DMS53 treated with DMSO at 0.1 percent for 48 hours (cell line): Measurements from ENCODE around the gene TPRN.
A peak's percentile ranks its signal among the peaks of the same experiment; 100 is the strongest.

Experiments
- DNase-seq: peaks from one replicate; lab custom pipeline; 2025; ENCODE audit not compliant: unreplicated experiment; lab: John Stamatoyannopoulos, UW

TPRN gene

DNA sequence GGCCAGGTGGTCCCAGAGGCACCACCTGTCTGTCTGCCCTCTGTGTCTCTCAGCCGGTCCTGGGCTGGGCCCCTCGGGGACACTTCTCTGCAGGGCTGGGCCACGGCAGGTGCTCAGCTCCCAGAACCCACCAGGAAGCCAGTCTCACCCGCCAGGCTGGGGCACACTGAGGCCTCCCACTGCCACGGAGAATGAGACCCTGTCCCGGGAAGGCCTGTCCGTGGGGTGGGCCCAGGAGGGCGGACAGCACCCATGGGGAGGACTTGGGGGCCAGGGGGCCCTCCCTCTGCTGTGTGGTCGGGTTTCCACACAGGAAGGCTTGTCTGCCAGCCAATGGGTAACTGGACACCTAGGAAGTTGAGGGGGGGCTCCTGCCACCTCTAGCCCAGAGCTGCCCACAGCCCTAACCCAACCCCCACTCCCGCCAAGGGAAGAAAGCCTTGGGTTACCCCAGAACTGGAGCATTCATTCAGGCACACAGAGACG is 36.4 kb upstream of the TPRN start:
- DNase-seq, result no peak

DNA sequence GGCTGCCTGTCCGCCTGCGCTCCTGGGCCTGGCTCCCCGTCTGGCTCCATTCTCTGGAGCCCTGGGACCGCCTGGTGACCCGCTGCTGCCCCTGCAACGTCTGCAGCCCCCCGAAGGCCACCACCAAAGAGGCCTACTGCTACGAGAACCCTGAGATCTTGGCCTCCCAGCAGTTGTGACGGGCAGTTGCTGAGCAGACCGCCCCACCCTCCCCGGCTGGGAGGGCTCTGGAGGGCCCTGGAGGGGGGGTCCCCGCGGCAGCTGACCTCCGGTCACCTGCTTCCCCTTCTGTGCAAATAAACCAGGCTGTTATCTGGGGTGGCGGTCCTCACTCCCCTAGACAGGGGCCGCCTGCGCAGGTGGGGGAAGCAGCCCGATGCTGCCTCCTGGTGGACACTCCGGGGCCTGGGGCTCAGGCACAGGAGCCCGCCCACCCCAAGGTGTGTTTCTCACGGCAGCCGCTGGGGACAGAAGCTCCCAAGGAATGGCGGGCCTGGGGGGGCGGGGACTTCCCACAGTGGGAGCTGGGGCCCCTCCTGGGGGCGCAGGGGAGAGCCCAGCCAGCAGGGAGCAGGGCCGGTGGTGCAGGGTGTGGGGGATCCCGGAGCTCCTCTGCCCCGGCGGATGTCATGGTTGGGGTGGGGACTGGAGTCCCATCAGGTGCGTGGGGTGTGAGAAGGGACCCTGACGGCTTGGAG is 35.8 kb upstream of the TPRN start:
- peak; percentile 70 for DNase-seq

DNA sequence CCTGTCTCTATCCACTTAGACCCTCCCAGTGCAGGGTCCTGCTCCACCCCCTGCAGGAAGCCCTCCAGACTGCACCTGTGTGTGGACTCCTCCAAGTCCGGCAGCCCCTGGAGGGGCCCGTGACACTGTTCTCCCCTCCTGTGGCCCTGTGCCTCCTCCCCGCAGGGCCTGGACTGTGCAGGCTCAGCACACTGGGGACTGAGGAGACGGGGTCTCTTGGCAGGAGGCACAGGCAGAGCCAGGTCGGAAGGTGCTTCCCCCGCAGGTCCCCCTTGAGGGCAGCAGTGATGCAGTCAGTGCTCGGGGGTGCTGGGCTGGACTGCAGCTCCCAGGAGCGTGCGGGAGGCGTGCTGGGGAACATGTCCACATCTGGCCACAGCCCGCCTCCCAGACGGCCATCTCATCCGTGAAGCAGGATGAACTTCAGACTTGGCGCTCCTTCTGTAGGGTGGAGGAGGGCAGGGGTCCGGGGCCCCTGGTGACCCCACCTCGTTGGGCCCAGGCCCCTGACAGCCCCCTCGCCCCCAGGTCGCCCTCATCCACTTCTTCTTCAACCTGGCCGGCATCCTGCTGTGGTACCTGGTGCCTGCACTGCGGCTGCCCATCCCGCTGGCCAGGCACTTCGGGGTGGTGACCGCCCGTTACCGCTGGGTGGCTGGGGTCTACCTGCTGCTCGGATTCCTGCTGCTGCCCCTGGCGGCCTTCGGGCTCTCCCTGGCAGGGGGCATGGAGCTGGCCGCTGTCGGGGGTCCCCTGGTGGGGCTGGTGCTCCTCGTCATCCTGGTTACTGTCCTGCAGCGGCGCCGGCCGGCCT is 35.1 kb upstream of the TPRN start:
- DNase-seq, result no peak

DNA sequence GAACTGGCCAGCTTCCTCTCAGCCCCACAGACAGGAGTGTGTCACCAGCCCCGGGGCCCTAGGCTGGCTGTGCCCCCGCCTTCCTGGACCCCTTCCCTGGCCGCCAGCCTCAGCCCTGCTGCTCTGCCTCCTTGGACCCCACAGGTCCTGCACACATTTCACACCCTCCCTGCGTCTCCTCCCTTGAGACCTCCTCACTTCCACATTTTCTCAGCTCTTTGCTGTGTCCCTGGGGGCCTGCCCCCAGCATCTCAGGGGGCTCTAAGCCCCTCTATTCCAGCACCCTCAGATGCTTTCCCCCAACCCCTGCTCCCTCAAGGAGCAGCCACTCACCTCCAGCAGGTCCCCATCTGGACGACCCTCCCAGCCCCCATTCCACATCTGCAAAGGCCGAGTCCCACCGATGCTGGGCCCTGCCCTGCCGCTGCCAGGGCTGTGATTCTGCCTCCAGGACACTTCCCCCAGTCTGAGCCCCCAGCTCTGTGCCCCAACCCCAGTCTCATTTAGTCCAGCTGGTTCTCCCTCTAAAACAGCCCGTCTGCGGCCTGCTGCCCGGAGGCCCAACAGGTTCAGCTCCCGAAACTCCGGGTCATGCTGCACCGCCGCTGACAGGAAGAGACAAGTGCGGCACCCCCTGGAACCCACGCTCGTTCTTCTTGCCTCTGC is 34.4 kb upstream of the TPRN start:
- DNase-seq, result no peak

DNA sequence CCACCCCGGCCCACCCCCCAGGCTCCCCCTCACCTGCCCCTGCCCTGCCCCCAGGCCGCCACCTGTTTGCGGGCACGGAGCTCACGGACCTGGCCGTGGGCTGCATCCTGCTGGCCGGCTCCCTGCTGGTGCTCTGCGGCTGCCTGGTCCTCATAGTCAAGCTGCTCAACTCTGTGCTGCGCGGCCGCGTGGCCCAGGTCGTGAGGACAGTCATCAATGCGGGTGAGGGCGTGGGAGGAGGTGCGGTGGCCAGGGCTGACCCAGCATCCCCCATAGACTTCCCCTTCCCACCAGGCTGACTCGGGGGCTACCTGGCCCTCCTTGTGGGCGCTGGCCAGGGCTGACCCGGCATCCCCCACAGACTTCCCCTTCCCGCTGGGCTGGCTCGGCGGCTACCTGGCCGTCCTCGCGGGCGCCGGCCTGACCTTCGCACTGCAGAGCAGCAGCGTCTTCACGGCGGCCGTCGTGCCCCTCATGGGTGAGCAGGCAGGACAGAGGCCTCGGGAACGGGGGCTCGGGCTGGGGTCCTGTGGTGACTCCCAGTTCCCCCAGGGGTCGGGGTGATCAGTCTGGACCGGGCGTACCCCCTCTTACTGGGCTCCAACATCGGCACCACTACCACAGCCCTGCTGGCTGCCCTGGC is 33.6 kb upstream of the TPRN start:
- peak; percentile 21 for DNase-seq

DNA sequence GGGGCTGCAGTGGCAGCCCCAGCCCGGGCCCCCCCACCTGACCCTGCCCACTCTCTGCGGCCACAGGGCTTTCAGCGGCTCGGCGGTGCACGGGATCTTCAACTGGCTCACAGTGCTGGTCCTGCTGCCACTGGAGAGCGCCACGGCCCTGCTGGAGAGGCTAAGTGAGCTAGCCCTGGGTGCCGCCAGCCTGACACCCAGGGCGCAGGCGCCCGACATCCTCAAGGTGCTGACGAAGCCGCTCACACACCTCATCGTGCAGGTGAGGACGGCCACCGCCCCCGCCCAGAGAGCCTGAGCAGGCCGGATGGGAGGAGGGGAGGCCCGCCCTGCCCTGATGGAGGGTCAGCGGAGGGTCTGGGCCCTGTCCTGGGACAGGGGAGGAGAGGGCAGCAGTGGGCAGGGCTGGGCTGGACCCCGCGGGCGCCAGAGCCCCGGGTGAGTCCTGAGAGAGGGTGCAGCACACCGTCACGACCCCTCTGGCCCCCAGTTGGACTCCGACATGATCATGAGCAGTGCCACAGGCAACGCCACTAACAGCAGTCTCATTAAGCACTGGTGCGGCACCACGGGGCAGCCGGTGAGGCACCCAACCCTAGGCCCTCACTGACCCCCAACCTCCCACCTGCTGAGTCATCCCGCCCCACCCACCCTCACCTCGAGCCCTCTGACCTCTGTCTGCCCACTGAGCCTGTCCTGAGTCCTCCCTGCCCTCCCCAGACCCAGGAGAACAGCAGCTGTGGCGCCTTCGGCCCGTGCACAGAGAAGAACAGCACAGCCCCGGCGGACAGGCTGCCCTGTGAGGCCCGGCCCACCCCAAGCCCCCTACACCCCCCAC is 32.8 kb upstream of the TPRN start:
- DNase-seq, result peak; percentile 72

DNA sequence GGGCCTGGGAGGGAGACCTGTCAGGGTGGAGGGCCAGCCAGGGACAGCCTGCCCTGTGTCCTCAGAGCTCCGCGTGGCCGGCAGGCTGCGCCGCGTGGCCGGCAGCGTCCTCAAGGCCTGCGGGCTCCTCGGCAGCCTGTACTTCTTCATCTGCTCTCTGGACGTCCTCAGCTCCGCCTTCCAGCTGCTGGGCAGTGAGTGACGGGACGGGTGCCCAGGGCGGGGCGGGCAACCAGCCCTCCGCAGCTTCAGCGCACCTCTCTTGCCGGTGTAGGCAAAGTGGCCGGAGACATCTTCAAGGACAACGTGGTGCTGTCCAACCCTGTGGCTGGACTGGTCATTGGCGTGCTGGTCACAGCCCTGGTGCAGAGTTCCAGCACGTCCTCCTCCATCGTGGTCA is 32.0 kb upstream of the TPRN start:
- no peak for DNase-seq

DNA sequence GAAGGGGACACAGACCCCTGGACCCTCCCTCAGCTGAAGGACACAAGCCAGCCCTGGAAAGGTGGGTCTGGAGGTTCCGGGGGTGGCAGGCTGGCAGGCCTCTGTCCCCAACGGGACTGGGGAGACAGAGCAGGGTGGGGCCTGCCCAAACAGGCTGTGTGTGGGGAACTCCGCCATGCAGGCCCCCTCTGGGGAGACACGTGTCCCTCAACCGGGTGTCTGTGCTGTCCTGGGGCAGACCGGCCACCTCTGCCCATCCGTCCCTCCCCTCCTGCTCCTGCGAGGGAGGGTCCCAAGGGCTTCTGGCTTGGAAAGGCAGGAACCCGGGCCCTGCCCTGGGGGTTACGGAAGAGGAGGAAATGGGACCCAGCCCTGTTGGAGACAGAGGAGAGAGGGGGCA is 31.6 kb upstream of the TPRN start:
- no peak for DNase-seq

DNA sequence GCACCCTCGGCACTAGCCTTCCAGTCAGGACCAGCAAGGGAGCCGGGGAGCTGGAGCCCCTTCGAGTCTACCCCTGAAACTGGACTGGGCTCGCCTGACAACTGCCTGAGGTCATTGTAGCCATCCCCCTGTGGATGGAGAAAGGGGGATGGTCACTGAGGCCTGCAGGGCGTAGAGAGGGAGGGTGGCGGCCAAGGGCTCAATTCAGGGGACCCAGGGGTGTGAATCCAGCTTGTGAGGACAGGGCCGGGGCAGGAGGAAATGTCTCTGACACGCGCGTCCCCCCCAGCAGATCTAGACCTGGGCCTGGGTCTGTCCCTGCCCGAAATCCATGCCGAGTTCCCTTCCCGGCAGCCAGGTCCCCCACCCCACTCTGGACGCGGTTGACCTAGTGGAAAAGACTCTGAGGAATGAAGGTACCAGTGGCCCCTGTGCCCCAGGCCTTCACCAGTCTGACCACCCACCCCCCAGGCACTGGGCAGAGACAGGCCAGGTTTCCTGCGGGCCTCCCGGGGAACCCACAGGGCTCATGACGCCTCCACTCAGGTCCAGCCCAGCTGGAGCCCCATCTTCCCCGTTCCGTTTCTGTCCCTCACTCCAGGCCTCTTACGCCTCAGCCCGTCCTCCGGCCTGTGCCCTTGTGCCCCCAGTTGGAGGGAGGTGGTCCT is 31.0 kb upstream of the TPRN start:
- no peak for DNase-seq

DNA sequence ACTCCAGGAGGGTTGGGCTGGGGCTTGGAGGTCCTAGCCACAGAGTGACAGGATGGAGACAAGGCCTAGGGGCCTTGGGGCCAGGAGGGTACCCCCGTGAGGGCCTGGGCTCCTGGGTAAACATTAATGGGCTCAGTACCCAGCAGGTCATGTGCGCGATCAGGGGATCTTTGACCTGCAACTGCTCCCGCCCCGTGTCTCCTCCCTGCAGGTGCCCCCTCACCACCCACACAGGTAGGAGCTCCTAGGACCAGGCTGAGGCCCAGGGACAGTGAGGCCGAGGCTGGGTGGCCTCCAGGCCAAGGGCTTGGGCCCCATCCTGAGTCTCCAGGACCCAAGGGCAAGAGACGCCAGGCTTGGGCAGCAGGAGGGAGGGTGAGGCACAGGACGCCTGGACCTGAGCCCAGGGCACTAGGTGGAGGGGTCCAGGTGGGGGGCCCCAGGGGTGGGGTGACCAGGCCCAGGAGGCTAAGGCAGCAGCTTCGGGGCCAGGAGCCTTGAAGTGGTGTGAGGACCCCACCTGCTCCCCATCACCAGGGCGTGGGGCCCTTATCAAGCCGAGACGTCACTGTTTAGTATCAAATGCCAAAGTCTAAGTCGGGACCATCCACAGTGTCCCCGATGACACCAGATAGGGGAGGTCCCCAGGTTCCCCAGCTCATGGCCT is 30.3 kb upstream of the TPRN start, which contains the start of gene SLC34A3:
SLC34A3 (plus strand) TSS at position 197 of the 667 bp plus-strand sequence. CDS start 802 bp downstream, outside the sequence.
- no peak for DNase-seq

DNA sequence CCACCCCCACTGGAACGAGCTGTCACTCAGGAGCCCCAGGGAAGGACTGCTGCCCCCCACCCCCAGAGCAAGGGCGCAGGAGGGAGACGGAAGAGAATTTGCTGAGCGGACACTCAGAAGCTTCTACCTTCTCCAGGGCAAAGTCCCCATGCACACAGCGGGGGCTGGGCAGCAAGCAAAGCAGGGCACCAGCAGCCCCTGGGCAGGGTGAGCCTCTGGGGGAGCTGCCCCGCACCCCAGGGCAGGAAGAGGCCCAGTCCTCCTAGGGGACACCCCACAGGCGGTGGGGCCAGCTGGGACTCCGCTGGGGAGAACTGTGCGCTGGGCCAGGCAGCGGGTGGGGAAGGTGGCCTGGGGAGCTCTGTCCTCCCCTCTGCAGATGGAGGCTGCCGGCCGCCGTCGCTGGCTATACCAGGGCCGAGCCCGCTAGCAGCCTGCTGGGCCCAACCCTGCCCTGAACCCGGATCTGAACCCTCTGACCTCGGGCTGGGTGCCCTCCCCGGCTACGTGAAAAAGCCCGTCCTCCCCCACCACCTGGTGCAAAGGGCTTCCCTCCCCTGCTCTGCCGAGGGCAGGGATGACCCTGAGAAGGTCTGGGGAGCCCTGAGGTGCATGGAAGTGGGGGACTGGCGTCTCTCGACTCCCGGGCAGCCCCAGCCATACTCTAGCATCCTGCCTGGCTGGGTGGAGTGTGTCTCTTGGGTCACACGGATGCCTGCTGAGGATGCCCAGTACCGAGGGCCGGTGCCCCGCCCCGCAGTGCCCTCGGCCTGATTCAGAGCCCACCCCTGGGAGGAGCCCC is 29.6 kb upstream of the TPRN start:
- no peak for DNase-seq

DNA sequence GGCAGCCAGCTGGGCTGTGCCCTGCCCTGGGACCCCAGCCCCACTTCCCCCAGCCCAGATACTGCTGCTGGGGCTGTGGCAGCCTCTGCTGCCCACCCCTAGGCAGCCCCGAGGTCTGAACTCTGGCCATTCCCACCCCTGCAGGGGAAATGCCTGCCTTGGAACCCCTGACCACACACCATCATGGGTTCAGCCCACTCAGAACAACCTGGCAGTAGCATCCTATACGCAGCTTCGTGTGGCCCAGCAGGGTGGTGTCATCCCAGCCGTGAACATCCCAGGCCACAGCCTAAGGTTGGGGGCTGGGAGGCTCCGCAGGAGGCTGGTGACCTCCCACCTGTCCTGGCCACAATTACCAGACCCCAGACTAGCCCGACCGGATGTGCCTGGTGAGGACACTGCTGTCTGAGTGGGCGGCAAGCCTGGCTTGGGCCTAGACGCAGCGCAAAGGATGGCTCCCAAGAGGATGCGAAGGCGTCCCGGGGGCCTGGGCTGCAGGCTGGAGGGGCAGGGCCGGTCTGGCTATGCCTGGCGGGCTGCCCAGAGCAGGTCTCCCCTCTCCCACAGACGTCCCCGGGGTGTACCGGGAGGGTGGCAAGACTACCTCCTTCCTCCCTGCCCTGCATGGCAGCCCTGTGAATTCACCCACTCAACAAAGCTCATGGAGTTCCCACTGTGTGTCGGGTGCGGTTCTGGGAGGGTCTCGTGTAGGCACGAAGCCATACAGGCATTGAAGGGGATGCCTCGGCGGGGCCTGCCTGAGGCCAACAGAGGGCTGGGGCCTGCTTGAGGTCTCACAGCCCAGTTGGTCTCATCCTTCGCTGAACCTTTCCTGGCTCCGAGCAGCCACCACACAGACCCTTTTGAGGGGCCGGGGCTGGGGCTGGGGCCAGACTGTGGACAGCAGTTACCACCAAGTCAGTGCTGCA is 28.7 kb upstream of the TPRN start:
- DNase-seq, result no peak

DNA sequence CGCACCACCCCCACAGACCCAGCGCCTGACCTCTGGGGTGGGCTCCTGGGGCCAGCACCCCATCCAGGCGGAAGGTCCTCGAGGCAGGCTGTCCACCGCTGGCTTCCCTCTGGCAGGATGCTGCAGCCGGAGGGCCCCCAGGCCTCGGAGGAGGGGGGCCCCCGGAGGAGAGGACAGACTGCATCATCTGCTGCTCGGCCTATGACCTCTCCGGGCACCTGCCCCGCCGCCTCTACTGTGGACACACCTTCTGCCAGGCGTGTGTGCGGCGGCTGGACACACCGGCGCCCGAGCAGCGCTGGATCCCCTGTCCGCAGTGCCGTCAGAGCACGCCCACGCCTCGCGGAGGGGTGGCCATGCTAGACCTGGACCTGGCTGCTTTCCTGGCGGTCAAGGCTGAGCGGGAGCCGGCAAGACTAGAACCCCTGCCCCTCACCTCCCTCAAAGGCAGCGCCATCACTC is 28.0 kb upstream of the TPRN start:
- no peak for DNase-seq

DNA sequence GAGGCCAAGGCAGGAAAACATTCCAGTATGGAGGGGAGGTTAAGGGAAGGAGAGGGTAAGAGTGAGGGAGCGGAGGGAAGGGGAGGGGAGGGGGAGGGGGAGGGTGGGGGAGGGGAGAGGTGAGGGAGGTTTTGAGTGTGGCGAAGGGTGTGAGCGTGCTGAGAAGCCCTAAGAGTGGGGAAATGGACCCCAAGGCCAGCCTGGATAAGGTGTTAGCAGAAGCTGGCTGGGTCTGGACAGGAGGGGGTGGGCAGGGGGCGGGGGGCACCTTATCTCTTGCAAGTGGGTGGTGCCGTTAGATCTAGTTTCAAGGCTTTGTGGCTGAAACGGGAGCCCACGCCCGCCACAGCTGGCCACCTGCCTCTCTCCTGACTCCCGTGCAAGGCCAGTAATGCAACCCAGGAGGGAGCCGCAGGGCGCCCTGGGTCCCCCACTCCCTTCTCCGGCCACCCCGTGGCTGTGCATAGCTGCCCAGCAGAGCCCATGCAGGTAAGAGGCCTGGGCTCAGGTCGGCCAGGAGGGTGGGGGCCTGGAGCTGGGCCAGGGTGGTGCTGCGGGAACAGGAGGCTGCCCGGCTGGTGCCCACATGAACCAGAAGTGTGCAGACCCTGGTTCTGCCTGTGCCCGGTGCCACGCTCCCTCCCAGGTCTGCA is 27.4 kb upstream of the TPRN start:
- no peak for DNase-seq

DNA sequence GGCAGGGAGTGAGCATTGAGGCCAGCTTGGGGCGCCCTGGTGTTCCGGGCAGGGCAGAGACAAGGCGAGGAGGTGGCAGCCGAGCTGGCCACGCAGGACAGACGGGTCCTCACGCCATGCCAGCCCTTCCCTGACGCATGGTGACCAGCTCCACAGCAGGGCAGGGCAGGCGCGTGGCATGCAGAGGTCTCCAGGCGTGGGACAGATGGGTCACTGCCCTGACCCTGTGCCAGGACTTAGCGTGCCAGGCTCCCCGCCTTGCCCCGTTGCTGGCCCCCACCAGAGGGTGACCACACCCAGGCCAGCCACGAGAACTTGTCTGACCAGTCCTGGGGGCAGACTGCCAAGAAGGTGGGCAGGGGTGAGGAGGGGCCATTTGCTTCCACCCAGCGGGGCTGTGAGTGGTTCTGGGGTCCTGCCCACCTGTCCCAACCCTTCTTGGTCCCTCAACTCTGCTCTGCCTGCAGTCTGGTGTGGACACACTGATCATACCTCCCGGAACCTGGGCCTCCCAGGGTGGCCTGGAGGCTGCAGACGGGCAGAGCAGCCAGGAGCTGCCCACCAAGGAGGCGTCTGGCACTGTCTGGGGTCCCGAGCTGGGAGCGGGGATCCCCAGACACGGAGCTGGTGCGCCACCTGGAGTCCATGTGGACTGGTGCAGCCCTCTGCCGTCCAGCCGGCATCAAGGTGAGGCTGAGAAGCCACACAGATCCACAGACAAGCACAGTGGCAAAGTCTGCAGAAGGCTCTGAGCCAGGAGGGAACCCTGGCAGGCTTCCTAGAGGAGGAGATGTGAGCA is 26.7 kb upstream of the TPRN start, which contains the start of gene RNF224:
RNF224 (plus strand) TSS at position 449 of the 799 bp plus-strand sequence. CDS start 834 bp downstream, outside the sequence.
- DNase-seq, result peak; percentile 79
